IMR-90 (cell line): Measurements from ENCODE around the gene TBC1D8. TPM values are rescaled to one million over a fixed set of nuclear protein-coding genes. Genes with fewer than 3 reads are reported as not detected.

Source experiments
- ATAC-seq: fragments of 200-7000 bp; cut with Tn5 transposase; 2 replicates; pipeline ENCODE4 v1.9.1; 2020; ENCODE audit warnings: low read depth, mild to moderate bottlenecking, moderate library complexity
- BruUV-seq: library from RNA; stranded (reverse); fragments of 400-500 nt; replicated peaks from 2 replicates; lab custom pipeline; 2021; lab: Mats Ljungman, UMichigan
- CTCF ChIA-PET: fragments of 300-600 bp; formaldehyde crosslinking; extraction: SDS; loops from one replicate; lab custom pipeline; 2021; ENCODE audit warnings: antibody characterized with exemption; lab: Yijun Ruan, JAX
- POLR2A ChIA-PET: fragments of 300-600 bp; sonication (Branson Sonifier 250); formaldehyde crosslinking; loops from one replicate; lab custom pipeline; 2022; ENCODE audit warnings: antibody characterized with exemption; ENCODE audit not compliant: unreplicated experiment; lab: Charles Lee
- DNase-seq: peaks from one replicate; pipeline ENCODE4 v3.0.0; 2013
- H2AFZ ChIP-seq: replicated peaks from 2 replicates; pipeline ENCODE3; 2013; ENCODE audit warnings: low read length, mild to moderate bottlenecking; ENCODE audit not compliant: poor library complexity
- H2AK5ac ChIP-seq: 2 replicates; pipeline ENCODE4 v1.6.1; 2013; ENCODE audit warnings: low read depth, low read length, inconsistent platforms
- H2AK9ac ChIP-seq: replicated peaks from 2 replicates; pipeline ENCODE3; 2013; ENCODE audit warnings: mild to moderate bottlenecking, low read depth, low read length, moderate library complexity; ENCODE audit not compliant: poor library complexity
- H2BK120ac ChIP-seq: 2 replicates; pipeline ENCODE4 v1.6.1; 2013; ENCODE audit warnings: low read depth, low read length, inconsistent platforms
- H2BK15ac ChIP-seq: 3 replicates; pipeline ENCODE4 v1.6.1; 2013; ENCODE audit warnings: low read depth, low read length, inconsistent platforms
- H2BK20ac ChIP-seq: 2 replicates; pipeline ENCODE4 v1.6.1; 2013; ENCODE audit warnings: low read depth, mild to moderate bottlenecking, inconsistent platforms, low read length, moderate library complexity
- H2BK5ac ChIP-seq: 2 replicates; pipeline ENCODE4 v1.6.1; 2013; ENCODE audit warnings: mild to moderate bottlenecking, low read depth, low read length, inconsistent platforms; ENCODE audit not compliant: poor library complexity, severe bottlenecking
- H3K14ac ChIP-seq: replicated peaks from 2 replicates; pipeline ENCODE4 v1.6.1; 2013; ENCODE audit warnings: low read depth, low read length, inconsistent platforms
- H3K18ac ChIP-seq: 2 replicates; pipeline ENCODE4 v1.6.1; 2013; ENCODE audit warnings: low read depth, low read length, control low read depth
- H3K23ac ChIP-seq: 2 replicates; pipeline ENCODE4 v1.6.1; 2013; ENCODE audit warnings: low read depth, low read length, inconsistent platforms
- H3K27ac ChIP-seq: 2 replicates; pipeline ENCODE4 v1.5.1; 2013; ENCODE audit warnings: mild to moderate bottlenecking, control low read depth, low read length; ENCODE audit not compliant: insufficient read depth
- H3K27me3 ChIP-seq: 2 replicates; pipeline ENCODE4 v1.6.1; 2013; ENCODE audit warnings: low read length; ENCODE audit not compliant: control insufficient read depth, insufficient read depth
- H3K36me3 ChIP-seq: 2 replicates; pipeline ENCODE4 v1.6.1; 2013; ENCODE audit warnings: low read length, mixed read lengths; ENCODE audit not compliant: control insufficient read depth, insufficient read depth
- H3K4ac ChIP-seq: 2 replicates; pipeline ENCODE4 v1.6.1; 2013; ENCODE audit warnings: low read depth, low read length, inconsistent platforms
- H3K4me1 ChIP-seq: 2 replicates; pipeline ENCODE4 v1.6.1; 2013; ENCODE audit warnings: low read length, mixed read lengths; ENCODE audit not compliant: control insufficient read depth, insufficient read depth
- H3K4me2 ChIP-seq: 2 replicates; pipeline ENCODE4 v1.6.1; 2013; ENCODE audit warnings: low read depth, mild to moderate bottlenecking, control low read depth, low read length, moderate library complexity
- H3K4me3 ChIP-seq: 2 replicates; pipeline ENCODE4 v1.5.1; 2013; ENCODE audit warnings: low read depth, mild to moderate bottlenecking, control low read depth, low read length, moderate library complexity; ENCODE audit not compliant: insufficient read depth
- H3K56ac ChIP-seq: 2 replicates; pipeline ENCODE4 v1.6.1; 2013; ENCODE audit warnings: low read length, inconsistent platforms; ENCODE audit not compliant: insufficient read depth; ENCODE audit errors: extremely low read depth
- H3K79me1 ChIP-seq, 2 experiments: 2 replicates each; pipeline ENCODE4 v1.6.1; 2013; ENCODE audit warnings: low read length in 2 of 2, inconsistent platforms in 1 of 2, low read depth in 1 of 2
- H3K9ac ChIP-seq: 2 replicates; pipeline ENCODE4 v1.6.1; 2013; ENCODE audit warnings: low read depth, low read length, control low read depth
- H3K9me1 ChIP-seq: 2 replicates; pipeline ENCODE4 v1.6.1; 2013; ENCODE audit warnings: low read length, inconsistent platforms; ENCODE audit not compliant: insufficient read depth
- H3K9me3 ChIP-seq: 2 replicates; pipeline ENCODE4 v1.6.1; 2013; ENCODE audit warnings: low read length; ENCODE audit not compliant: control insufficient read depth, insufficient read depth
- H4K20me1 ChIP-seq: 2 replicates; pipeline ENCODE4 v1.6.1; 2013; ENCODE audit warnings: low read length, inconsistent platforms; ENCODE audit not compliant: insufficient read depth
- H4K5ac ChIP-seq: 2 replicates; pipeline ENCODE4 v1.6.1; 2013; ENCODE audit warnings: mild to moderate bottlenecking, low read depth, low read length, control low read depth
- H4K8ac ChIP-seq, 2 experiments: 2 replicates each; pipeline ENCODE4 v1.6.1; 2013; ENCODE audit warnings: low read depth in 2 of 2, low read length in 2 of 2, control low read depth in 1 of 2, inconsistent platforms in 1 of 2
- H4K91ac ChIP-seq: 2 replicates; pipeline ENCODE4 v1.6.1; 2013; ENCODE audit warnings: low read depth, low read length, inconsistent platforms; ENCODE audit not compliant: insufficient read depth
- CHD1 ChIP-seq: IDR thresholded peaks from 2 replicates; pipeline ENCODE4 v1.6.1; 2012; ENCODE audit warnings: low read depth, low read length, improper control_type of control experiment
- MAFK ChIP-seq: IDR thresholded peaks from 2 replicates; pipeline ENCODE4 v1.6.1; 2012; ENCODE audit warnings: low read depth, low read length, improper control_type of control experiment
- NFE2L2 ChIP-seq: fragments of 150-350 bp; IDR thresholded peaks from 2 replicates; pipeline ENCODE4 v1.6.1; 2016; ENCODE audit warnings: low read depth, mild to moderate bottlenecking, low read length
- RAD21 ChIP-seq: IDR thresholded peaks from 2 replicates; pipeline ENCODE4 v1.6.1; 2012; ENCODE audit warnings: low read length, improper control_type of control experiment
- RCOR1 ChIP-seq: IDR thresholded peaks from 2 replicates; pipeline ENCODE4 v1.6.1; 2012; ENCODE audit warnings: mild to moderate bottlenecking, low read length, improper control_type of control experiment; ENCODE audit not compliant: insufficient replicate concordance
- RFX5 ChIP-seq: IDR thresholded peaks from 2 replicates; pipeline ENCODE4 v1.8.0; 2012; ENCODE audit warnings: low read depth, mild to moderate bottlenecking, low read length, moderate library complexity
- SMC3 ChIP-seq: fragments of 150-350 bp; IDR thresholded peaks from 2 replicates; pipeline ENCODE4 v1.6.1; 2016; ENCODE audit warnings: low read depth, mild to moderate bottlenecking, antibody characterized with exemption, low read length, moderate library complexity
- WGBS, 2 experiments: methylation state at CpG; one replicate each; pipeline versions ENCODE4 v1.1.5 to v1.1.7; 2013; ENCODE audit warnings: missing lambda C conversion rate in 2 of 2; ENCODE audit not compliant: insufficient read length in 1 of 2; ENCODE audit errors: extremely low coverage in 2 of 2; 5-methylcytosine and 5-hydroxymethylcytosine counted together
- dilution Hi-C: fragments of 300-500 bp; cut with HindIII; formaldehyde crosslinking; loops from one replicate; pipeline ENCODE4 v1.14.3; 2018; ENCODE audit warnings: low sequenced_read_pairs; ENCODE audit not compliant: unreplicated experiment
- in situ Hi-C: fragments of 300-500 bp; cut with MboI; formaldehyde crosslinking; loops from 3 replicates; pipeline ENCODE4 v1.14.3; 2019; ENCODE audit warnings: low sequenced_read_pairs, inconsistent platforms, mixed read lengths
- intact Hi-C: fragments of 100-400 bp; cut with micrococcal nuclease; formaldehyde crosslinking; loops from 2 replicates; pipeline ENCODE4 v1.10.0; 2022
- polyA plus RNA-seq, 3 experiments: library from polyadenylated mRNA; depleted of rRNA; stranded (reverse); fragments of >200 nt; gene quantifications; 2 replicates each; pipeline ENCODE4 v1.2.3, GENCODE V29; 2012; ENCODE audit warnings: low replicate concordance in 1 of 3
- total RNA-seq: library from RNA; depleted of rRNA; stranded (reverse); fragments of >200 nt; gene quantifications from 2 replicates; pipeline ENCODE4 v1.2.3, GENCODE V29; 2012
- TF ChIP-seq, protein P1 (sequence below): fragments of 150-350 bp; IDR thresholded peaks from 2 replicates; pipeline ENCODE4 v1.6.1; 2016; ENCODE audit warnings: low read depth, mild to moderate bottlenecking, low read length, moderate library complexity, borderline replicate concordance
- TF ChIP-seq, protein P2 (sequence below): conservative IDR thresholded peaks from 2 replicates; pipeline ENCODE4 v1.5.1; 2012; ENCODE audit warnings: mild to moderate bottlenecking, low read depth, low read length, improper control_type of control experiment

The TBC1D8 gene
- total and polyA plus RNA-seq, 2 of the 4 experiments (the other 2 are of a cell fraction): 1.3 to 1.5 TPM

DNA sequence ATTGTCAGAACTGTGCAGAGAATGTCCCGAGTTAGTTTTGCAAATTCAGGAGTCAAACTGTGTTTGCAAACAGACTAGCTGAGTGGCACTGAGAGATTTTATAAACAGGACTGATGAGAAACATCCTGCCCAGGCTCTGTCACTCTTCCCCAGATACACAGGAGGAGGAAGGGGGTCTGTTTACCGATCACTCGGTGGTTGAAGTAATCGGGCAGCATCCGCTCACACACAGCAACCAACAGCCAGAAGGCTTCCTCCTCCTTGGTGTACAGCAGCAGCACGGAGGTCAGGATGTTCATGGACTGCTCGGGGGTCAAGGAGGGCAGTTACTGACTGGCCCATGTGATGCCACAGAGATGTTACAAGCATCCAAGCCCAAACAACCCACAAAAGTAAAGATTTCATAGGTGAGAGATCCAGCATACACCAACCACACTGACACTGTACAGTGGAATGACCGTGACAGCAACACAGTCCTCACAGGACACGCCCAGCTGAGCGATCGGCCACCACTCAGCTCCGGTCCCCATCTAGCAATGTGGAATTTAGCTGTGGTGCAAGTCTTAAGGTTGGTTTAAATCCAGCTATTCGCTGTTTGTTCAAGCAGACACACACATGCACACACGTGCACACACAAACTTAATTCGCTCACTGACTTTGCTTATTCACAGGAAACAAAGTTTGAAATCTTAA, 119.0 kb downstream of the TBC1D8 start:
- H3K14ac ChIP-seq: no peak overlapping the region
- no peak overlapping the region for H3K9ac ChIP-seq
- H3K79me1 ChIP-seq: no peaks in the 10 kb centered on the region
- H2AK5ac ChIP-seq: no peak overlapping the region
- in situ Hi-C loops (no loop called here), dilution Hi-C loops (no loop called here), intact Hi-C loops (no loop called here)
- H3K9me3 ChIP-seq: no peaks in the 10 kb centered on the region
- H3K36me3 ChIP-seq: peaks cover 2% of the 10 kb centered on the region; the same call in 1 of the 2 replicates
- no CpG with 5 or more reads among the region's 15 CpGs for WGBS, 2 experiments
- H3K56ac ChIP-seq: no peak overlapping the region
- H4K5ac ChIP-seq: no peak overlapping the region
- TF ChIP-seq SMC3: no peak
- TF ChIP-seq RCOR1: no peak
- no peak for TF ChIP-seq RAD21
- TF ChIP-seq CHD1: no peak
- TF ChIP-seq, protein P1, sequence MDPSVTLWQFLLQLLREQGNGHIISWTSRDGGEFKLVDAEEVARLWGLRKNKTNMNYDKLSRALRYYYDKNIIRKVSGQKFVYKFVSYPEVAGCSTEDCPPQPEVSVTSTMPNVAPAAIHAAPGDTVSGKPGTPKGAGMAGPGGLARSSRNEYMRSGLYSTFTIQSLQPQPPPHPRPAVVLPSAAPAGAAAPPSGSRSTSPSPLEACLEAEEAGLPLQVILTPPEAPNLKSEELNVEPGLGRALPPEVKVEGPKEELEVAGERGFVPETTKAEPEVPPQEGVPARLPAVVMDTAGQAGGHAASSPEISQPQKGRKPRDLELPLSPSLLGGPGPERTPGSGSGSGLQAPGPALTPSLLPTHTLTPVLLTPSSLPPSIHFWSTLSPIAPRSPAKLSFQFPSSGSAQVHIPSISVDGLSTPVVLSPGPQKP: no peak
- no peak for TF ChIP-seq RFX5
- TF ChIP-seq, protein P2, sequence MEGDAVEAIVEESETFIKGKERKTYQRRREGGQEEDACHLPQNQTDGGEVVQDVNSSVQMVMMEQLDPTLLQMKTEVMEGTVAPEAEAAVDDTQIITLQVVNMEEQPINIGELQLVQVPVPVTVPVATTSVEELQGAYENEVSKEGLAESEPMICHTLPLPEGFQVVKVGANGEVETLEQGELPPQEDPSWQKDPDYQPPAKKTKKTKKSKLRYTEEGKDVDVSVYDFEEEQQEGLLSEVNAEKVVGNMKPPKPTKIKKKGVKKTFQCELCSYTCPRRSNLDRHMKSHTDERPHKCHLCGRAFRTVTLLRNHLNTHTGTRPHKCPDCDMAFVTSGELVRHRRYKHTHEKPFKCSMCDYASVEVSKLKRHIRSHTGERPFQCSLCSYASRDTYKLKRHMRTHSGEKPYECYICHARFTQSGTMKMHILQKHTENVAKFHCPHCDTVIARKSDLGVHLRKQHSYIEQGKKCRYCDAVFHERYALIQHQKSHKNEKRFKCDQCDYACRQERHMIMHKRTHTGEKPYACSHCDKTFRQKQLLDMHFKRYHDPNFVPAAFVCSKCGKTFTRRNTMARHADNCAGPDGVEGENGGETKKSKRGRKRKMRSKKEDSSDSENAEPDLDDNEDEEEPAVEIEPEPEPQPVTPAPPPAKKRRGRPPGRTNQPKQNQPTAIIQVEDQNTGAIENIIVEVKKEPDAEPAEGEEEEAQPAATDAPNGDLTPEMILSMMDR: no peak
- TF ChIP-seq NFE2L2: no peak
- no peak for TF ChIP-seq MAFK
- POLR2A ChIA-PET: no interaction called here
- no peaks in the 10 kb centered on the region for H3K4me1 ChIP-seq
- H3K4ac ChIP-seq: no peak overlapping the region
- no peak overlapping the region for H3K18ac ChIP-seq
- H3K9me1 ChIP-seq: peaks cover 7% of the 10 kb centered on the region; the same call in 1 of the 2 replicates
- no peak overlapping the region for H2AK9ac ChIP-seq
- H3K23ac ChIP-seq: no peak overlapping the region
- no peak overlapping the region for H3K27ac ChIP-seq
- no peak overlapping the region for H4K8ac ChIP-seq
- H3K4me3 ChIP-seq: no peak overlapping the region
- H3K4me2 ChIP-seq: no peak overlapping the region
- H4K20me1 ChIP-seq: no peaks in the 10 kb centered on the region
- no TSS peak for BruUV-seq
- no peak overlapping the region for H2BK15ac ChIP-seq
- no peak overlapping the region for H2AFZ ChIP-seq
- H2BK20ac ChIP-seq: no peak overlapping the region
- H4K91ac ChIP-seq: no peak overlapping the region
- ATAC-seq (no peak; the same call in 1 of the 2 replicates), DNase-seq (no peak)
- H3K27me3 ChIP-seq: no peaks in the 10 kb centered on the region
- no peak overlapping the region for H2BK120ac ChIP-seq
- no peak overlapping the region for H2BK5ac ChIP-seq
- CTCF ChIA-PET: interaction anchor here (0.6 to 1.4 kb wide), 3 partner anchors 173 to 430 kb away, joined by 3 to 4 read pairs (median 4); no protein-coding TSS in a partner anchor
